SK-N-MC (cell line): ENCODE data around the gene TMPRSS11B.

Source experiments
- DNase-seq: peaks from one replicate; pipeline ENCODE4 v3.0.0-alpha.2; 2011; ENCODE audit warnings: low read depth, low spot score
- H3K27ac ChIP-seq: fragments of 200-600 bp; sonication (generic); 2 replicates; pipeline ENCODE4 v1.5.1; 2016; ENCODE audit warnings: mixed run types
- H3K36me3 ChIP-seq: fragments of 200-600 bp; sonication (generic); 2 replicates; pipeline ENCODE4 v1.6.1; 2017; ENCODE audit warnings: antibody characterized with exemption, low read length, mixed read lengths; ENCODE audit not compliant: insufficient read depth
- H3K4me3 ChIP-seq: fragments of 200-600 bp; sonication (generic); 2 replicates; pipeline ENCODE4 v1.5.1; 2016
- H3K9ac ChIP-seq: fragments of 200-600 bp; sonication (generic); 2 replicates; pipeline ENCODE4 v1.8.0; 2017; ENCODE audit warnings: mixed run types, mixed read lengths; ENCODE audit not compliant: insufficient read length
- H3K9me3 ChIP-seq: fragments of 200-600 bp; sonication (generic); 2 replicates; pipeline ENCODE4 v1.6.1; 2017; ENCODE audit warnings: low read depth, mild to moderate bottlenecking, antibody characterized with exemption, low read length, moderate library complexity, mixed read lengths
- EZH2 ChIP-seq: fragments of 200-600 bp; sonication (generic); IDR thresholded peaks from one replicate; pipeline ENCODE4 v1.6.1; 2017; ENCODE audit warnings: antibody characterized with exemption
- FOXP2 ChIP-seq: optimal IDR thresholded peaks from 2 replicates; pipeline ENCODE3; 2011; ENCODE audit warnings: mild to moderate bottlenecking, moderate library complexity; ENCODE audit not compliant: insufficient read depth; ENCODE audit errors: extremely low read length, control extremely low read depth
- POLR2AphosphoS5 ChIP-seq: IDR thresholded peaks from 2 replicates; pipeline ENCODE4 v1.6.1; 2012; ENCODE audit warnings: mild to moderate bottlenecking, low read depth, low read length, borderline replicate concordance

TMPRSS11B gene

GRCh38 chr4:68272860-68273259 is 27.4 kb upstream of the TMPRSS11B start:
- no peak overlapping the region for H3K27ac ChIP-seq
- DNase-seq = no peak
- no peak overlapping the region for H3K4me3 ChIP-seq
- H3K9ac ChIP-seq = no peak overlapping the region
- TF ChIP-seq EZH2 (no peak), FOXP2 (no peak), POLR2AphosphoS5 (no peak)
- no peaks in the 10 kb centered on the region for H3K9me3 ChIP-seq
- no peaks in the 10 kb centered on the region for H3K36me3 ChIP-seq

- TF ChIP-seq FOXP2 = no peak
- TF ChIP-seq POLR2AphosphoS5 = no peak
- no peak for TF ChIP-seq EZH2
- no peak overlapping the region for H3K27ac ChIP-seq
- no peak overlapping the region for H3K4me3 ChIP-seq
- no peak for DNase-seq
- no peak overlapping the region for H3K9ac ChIP-seq
- H3K36me3 ChIP-seq = no peaks in the 10 kb centered on the region
- no peaks in the 10 kb centered on the region for H3K9me3 ChIP-seq
These were observed 26.9 kb upstream of the TMPRSS11B start for GRCh38 chr4:68272380-68272779.

GRCh38 chr4:68271851-68272357 is 26.4 kb upstream of the TMPRSS11B start:
- TF ChIP-seq FOXP2 = no peak
- TF ChIP-seq EZH2 = no peak
- no peak for TF ChIP-seq POLR2AphosphoS5
- no peak overlapping the region for H3K27ac ChIP-seq
- no peak overlapping the region for H3K9ac ChIP-seq
- H3K9me3 ChIP-seq = no peaks in the 10 kb centered on the region
- no peaks in the 10 kb centered on the region for H3K36me3 ChIP-seq
- peak; percentile 52 for DNase-seq
- H3K4me3 ChIP-seq = no peak overlapping the region

GRCh38 chr4:68267433-68267944 is 22.0 kb upstream of the TMPRSS11B start:
- no peak for DNase-seq
- no peak overlapping the region for H3K4me3 ChIP-seq
- TF ChIP-seq EZH2 (no peak), FOXP2 (no peak), POLR2AphosphoS5 (no peak)
- H3K36me3 ChIP-seq = no peaks in the 10 kb centered on the region
- no peak overlapping the region for H3K27ac ChIP-seq
- H3K9ac ChIP-seq = no peak overlapping the region
- no peaks in the 10 kb centered on the region for H3K9me3 ChIP-seq

- Histone ChIP-seq H3K27ac (no peak overlapping the region), H3K9me3 (no peaks in the 10 kb centered on the region), H3K4me3 (no peak overlapping the region), H3K9ac (no peak overlapping the region), H3K36me3 (no peaks in the 10 kb centered on the region)
- TF ChIP-seq EZH2 (no peak), FOXP2 (no peak), POLR2AphosphoS5 (no peak)
- no peak for DNase-seq
These were observed 19.5 kb upstream of the TMPRSS11B start for GRCh38 chr4:68264875-68265565.

GRCh38 chr4:68259191-68259590 is 13.7 kb upstream of the TMPRSS11B start:
- H3K36me3 ChIP-seq = no peaks in the 10 kb centered on the region
- H3K27ac ChIP-seq = no peak overlapping the region
- H3K9me3 ChIP-seq = no peaks in the 10 kb centered on the region
- H3K9ac ChIP-seq = no peak overlapping the region
- TF ChIP-seq POLR2AphosphoS5 = no peak
- TF ChIP-seq FOXP2 = no peak
- TF ChIP-seq EZH2 = no peak
- DNase-seq = no peak
- no peak overlapping the region for H3K4me3 ChIP-seq

GRCh38 chr4:68257719-68258118 is 12.2 kb upstream of the TMPRSS11B start:
- H3K4me3 ChIP-seq = no peak overlapping the region
- H3K9me3 ChIP-seq = no peaks in the 10 kb centered on the region
- no peaks in the 10 kb centered on the region for H3K36me3 ChIP-seq
- TF ChIP-seq POLR2AphosphoS5 = no peak
- TF ChIP-seq EZH2 = no peak
- no peak for TF ChIP-seq FOXP2
- DNase-seq = no peak
- H3K27ac ChIP-seq = no peak overlapping the region
- H3K9ac ChIP-seq = no peak overlapping the region

- TF ChIP-seq EZH2 (no peak), FOXP2 (no peak), POLR2AphosphoS5 (no peak)
- H3K9me3 ChIP-seq = no peaks in the 10 kb centered on the region
- no peak overlapping the region for H3K9ac ChIP-seq
- no peak overlapping the region for H3K4me3 ChIP-seq
- H3K36me3 ChIP-seq = no peaks in the 10 kb centered on the region
- H3K27ac ChIP-seq = no peak overlapping the region
- DNase-seq = no peak
These were observed 10.8 kb upstream of the TMPRSS11B start for GRCh38 chr4:68256284-68256683.
